Tibial nerve (tissue), 4 donors: ENCODE data around the gene CINP. TPM values are rescaled to one million over a fixed set of nuclear protein-coding genes. Genes with fewer than 3 reads are reported as not detected.

Experiments
- DNase-seq, 2 donors: peaks; one replicate each; pipeline ENCODE4 v3.0.0-alpha.2; 2019; ENCODE audit warnings: low spot score in 2 of 2
- H3K27ac ChIP-seq, 4 donors: fragments of 200-600 bp; sonication (generic) in 3 of 4; one replicate each; pipeline ENCODE4 v1.5.1; 2017 to 2019; ENCODE audit warnings: mild to moderate bottlenecking in 1 of 4
- H3K27me3 ChIP-seq, 2 donors: fragments of 200-600 bp; sonication (generic) in 1 of 2; one replicate each; pipeline versions ENCODE4 v1.5.1 to v1.6.0; 2017 to 2019
- H3K36me3 ChIP-seq, 3 donors: fragments of 200-600 bp; sonication (generic); one replicate each; pipeline ENCODE4 v1.5.1; 2018 to 2019
- H3K4me1 ChIP-seq, 4 donors: fragments of 200-600 bp; sonication (generic) in 3 of 4; one replicate each; pipeline ENCODE4 v1.5.1; 2017 to 2019
- H3K4me3 ChIP-seq, 4 donors: fragments of 200-600 bp; sonication (generic) in 3 of 4; one replicate each; pipeline ENCODE4 v1.5.1; 2017 to 2019; ENCODE audit warnings: mild to moderate bottlenecking in 1 of 4, moderate library complexity in 1 of 4
- H3K9me3 ChIP-seq, 4 donors: fragments of 200-600 bp; sonication (generic) in 3 of 4; one replicate each; pipeline ENCODE4 v1.5.1; 2017 to 2019
- CTCF ChIP-seq, 5 experiments: fragments of 200-600 bp in 3 of 5; fragments of 450-650 bp in 2 of 5; sonication (generic) in 3 of 5; IDR thresholded peaks; one replicate each; pipeline ENCODE4 v1.5.1; 2016 to 2019; ENCODE audit warnings: antibody characterized with exemption in 5 of 5, mild to moderate bottlenecking in 3 of 5, moderate library complexity in 2 of 5
- EP300 ChIP-seq, 2 donors: sonication (generic); formaldehyde crosslinking; IDR thresholded peaks; one replicate each; pipeline ENCODE4 v1.6.1; 2017; ENCODE audit warnings: antibody characterized with exemption in 2 of 2, mild to moderate bottlenecking in 1 of 2
- POLR2A ChIP-seq, 2 donors: fragments of 450-650 bp; IDR thresholded peaks; one replicate each; pipeline ENCODE4 v1.6.1; 2017; ENCODE audit warnings: antibody characterized with exemption in 2 of 2, mild to moderate bottlenecking in 2 of 2, moderate library complexity in 2 of 2
- WGBS, 2 donors: methylation state at CpG; one replicate each; pipeline ENCODE4 v1.1.5; 2018; 5-methylcytosine and 5-hydroxymethylcytosine counted together
- total RNA-seq, 4 donors: library from RNA; depleted of rRNA; stranded (reverse); fragments of >200 nt; gene quantifications; one replicate each; pipeline ENCODE4 v1.1.0, GENCODE V29; 2016

The CINP gene
- total RNA-seq, 4 donors from 2014 or later: 21.2 to 40.2 (median 31.2) TPM

GRCh38 chr14:102323102-102323501, 39.6 kb downstream of the CINP start:
- WGBS, 2 donors: 30 to 34% methylated on average over 8 of the region's 8 CpGs
- peaks cover 0 to 39% (median 14%) of the 10 kb centered on the region in 4 donors for H3K4me1 ChIP-seq
- peak; percentile 31 to 58 (median 48) for TF ChIP-seq CTCF (IDR thresholded peaks at IDR 0.05)
- peak in 1 of 2 donors; percentile 46 for TF ChIP-seq EP300 (IDR thresholded peaks at IDR 0.05)
- no peak for TF ChIP-seq POLR2A (IDR thresholded peaks at IDR 0.05)
- peaks cover 0 to 15% (median 0%) of the 10 kb centered on the region in 3 donors for H3K36me3 ChIP-seq
- H3K27ac ChIP-seq: peak overlapping the region in 3 of 4 donors; percentile 27 to 71 (median 65)
- DNase-seq: peak; percentile 78 to 85
- H3K9me3 ChIP-seq: no peaks in the 10 kb centered on the region
- H3K27me3 ChIP-seq: no peaks in the 10 kb centered on the region
- H3K4me3 ChIP-seq: no peak overlapping the region

GRCh38 chr14:102321456-102322422, 41.0 kb downstream of the CINP start:
- Histone ChIP-seq H3K27ac (peak overlapping the region in 1 of 4 donors; percentile 14), H3K4me3 (no peak overlapping the region)
- no peak for TF ChIP-seq CTCF (IDR thresholded peaks at IDR 0.05)
- TF ChIP-seq EP300 (IDR thresholded peaks at IDR 0.05): no peak
- TF ChIP-seq POLR2A (IDR thresholded peaks at IDR 0.05): no peak

GRCh38 chr14:102320671-102321455, 41.8 kb downstream of the CINP start:
- no peak for DNase-seq
- 86 to 92% methylated on average over 17 of the region's 17 CpGs for WGBS, 2 donors
- Histone ChIP-seq H3K9me3 (no peaks in the 10 kb centered on the region), H3K4me1 (peaks cover 0 to 54% (median 14%) of the 10 kb centered on the region in 4 donors), H3K36me3 (peaks cover 0 to 6% (median 0%) of the 10 kb centered on the region in 3 donors), H3K27ac (peak overlapping the region; percentile 91 to 98 (median 93)), H3K4me3 (peak overlapping the region in 2 of 4 donors; percentile 67 to 88), H3K27me3 (no peaks in the 10 kb centered on the region)
- TF ChIP-seq EP300 (IDR thresholded peaks at IDR 0.05) (no peak), POLR2A (IDR thresholded peaks at IDR 0.05) (no peak), CTCF (IDR thresholded peaks at IDR 0.05) (no peak)

More at GRCh38 chr14:102321456-102322422, 41.0 kb downstream of the CINP start:
- Histone ChIP-seq H3K4me1 (peaks cover 0 to 46% (median 14%) of the 10 kb centered on the region in 4 donors), H3K9me3 (no peaks in the 10 kb centered on the region), H3K36me3 (peaks cover 0 to 13% (median 0%) of the 10 kb centered on the region in 3 donors), H3K27me3 (no peaks in the 10 kb centered on the region)
- WGBS, 2 donors: 79 to 87% methylated on average over 12 of the region's 12 CpGs
- no peak for DNase-seq

GRCh38 chr14:102320033-102320660, 42.5 kb downstream of the CINP start:
- no peaks in the 10 kb centered on the region for H3K36me3 ChIP-seq
- H3K4me3 ChIP-seq: peak overlapping the region; percentile 64 to 88 (median 72)
- H3K4me1 ChIP-seq: peaks cover 0 to 61% (median 14%) of the 10 kb centered on the region in 4 donors
- no peak for TF ChIP-seq EP300 (IDR thresholded peaks at IDR 0.05)
- TF ChIP-seq CTCF (IDR thresholded peaks at IDR 0.05): no peak
- no peak for TF ChIP-seq POLR2A (IDR thresholded peaks at IDR 0.05)
- H3K27me3 ChIP-seq: no peaks in the 10 kb centered on the region
- H3K9me3 ChIP-seq: no peaks in the 10 kb centered on the region
- peak overlapping the region; percentile 91 to 98 (median 93) for H3K27ac ChIP-seq
- peak in 1 of 2 donors; percentile 24 for DNase-seq
- WGBS, 2 donors: 7% methylated on average over 14 to 16 of the region's 30 CpGs
